OCI-LY1 (cell line): ENCODE data around the gene MYL3.

Source experiments
- EZH2 ChIP-seq: fragments of 200-600 bp; sonication (generic), shearing (Covaris generic); IDR thresholded peaks from 2 replicates; pipeline ENCODE4 v1.8.0; 2017; ENCODE audit warnings: borderline replicate concordance, mixed run types, mild to moderate bottlenecking, antibody characterized with exemption, low read length, moderate library complexity, mixed read lengths
- TF ChIP-seq, protein P1 (sequence below): fragments of 200-600 bp; sonication (generic), shearing (Covaris generic); IDR thresholded peaks from 2 replicates; pipeline ENCODE4 v1.5.1; 2017; ENCODE audit warnings: mild to moderate bottlenecking, antibody characterized with exemption, low read length, moderate library complexity, mixed read lengths

DNA sequence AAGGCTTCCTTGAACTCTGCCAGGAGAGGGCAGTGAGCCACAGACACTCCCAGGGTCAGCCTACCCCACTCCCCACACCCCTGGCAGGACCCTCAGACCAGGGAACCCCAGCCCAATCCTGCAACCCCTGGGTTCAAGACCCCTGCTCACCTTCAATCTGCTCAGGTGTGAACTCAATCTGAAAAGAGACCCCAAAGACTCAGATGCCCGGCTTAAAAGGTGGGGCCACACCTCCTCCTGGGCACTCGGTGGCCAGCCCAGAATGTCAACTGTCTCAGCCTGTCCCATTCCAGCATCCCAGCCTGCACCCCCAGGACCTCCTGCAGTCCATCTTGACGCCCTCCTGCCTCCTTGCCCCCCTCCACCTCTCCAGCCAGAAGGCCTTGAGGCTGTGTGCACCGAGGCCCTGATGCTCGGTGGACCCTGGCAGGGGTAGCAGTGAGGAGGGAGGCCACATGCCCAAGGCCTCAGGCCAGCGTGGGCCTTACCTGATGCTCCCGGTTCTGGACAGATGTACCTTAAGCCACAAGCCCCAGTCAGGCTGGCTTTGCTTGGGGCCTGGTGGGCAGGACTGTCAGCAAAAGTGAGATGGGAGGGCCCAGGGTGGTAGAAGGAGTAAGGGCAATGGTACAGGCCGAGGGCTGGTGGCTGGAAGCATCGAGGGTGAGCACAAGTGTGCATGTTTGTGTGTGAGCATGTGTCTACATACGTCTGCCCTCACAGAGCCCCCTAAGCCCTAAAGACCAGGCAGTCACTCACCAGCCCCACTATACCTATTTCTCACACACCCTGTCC is 2.2 kb downstream of the MYL3 start:
- TF ChIP-seq, protein P1, sequence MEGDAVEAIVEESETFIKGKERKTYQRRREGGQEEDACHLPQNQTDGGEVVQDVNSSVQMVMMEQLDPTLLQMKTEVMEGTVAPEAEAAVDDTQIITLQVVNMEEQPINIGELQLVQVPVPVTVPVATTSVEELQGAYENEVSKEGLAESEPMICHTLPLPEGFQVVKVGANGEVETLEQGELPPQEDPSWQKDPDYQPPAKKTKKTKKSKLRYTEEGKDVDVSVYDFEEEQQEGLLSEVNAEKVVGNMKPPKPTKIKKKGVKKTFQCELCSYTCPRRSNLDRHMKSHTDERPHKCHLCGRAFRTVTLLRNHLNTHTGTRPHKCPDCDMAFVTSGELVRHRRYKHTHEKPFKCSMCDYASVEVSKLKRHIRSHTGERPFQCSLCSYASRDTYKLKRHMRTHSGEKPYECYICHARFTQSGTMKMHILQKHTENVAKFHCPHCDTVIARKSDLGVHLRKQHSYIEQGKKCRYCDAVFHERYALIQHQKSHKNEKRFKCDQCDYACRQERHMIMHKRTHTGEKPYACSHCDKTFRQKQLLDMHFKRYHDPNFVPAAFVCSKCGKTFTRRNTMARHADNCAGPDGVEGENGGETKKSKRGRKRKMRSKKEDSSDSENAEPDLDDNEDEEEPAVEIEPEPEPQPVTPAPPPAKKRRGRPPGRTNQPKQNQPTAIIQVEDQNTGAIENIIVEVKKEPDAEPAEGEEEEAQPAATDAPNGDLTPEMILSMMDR = no peak
- TF ChIP-seq EZH2 = no peak
